ENCODE results near the gene GRIK1.
"Not testable (repeated sequence)": the region's sequence is repeated elsewhere in the genome, so short reads cannot be mapped to it uniquely, and the experiment has no call there.

Gene GRIK1

DNA sequence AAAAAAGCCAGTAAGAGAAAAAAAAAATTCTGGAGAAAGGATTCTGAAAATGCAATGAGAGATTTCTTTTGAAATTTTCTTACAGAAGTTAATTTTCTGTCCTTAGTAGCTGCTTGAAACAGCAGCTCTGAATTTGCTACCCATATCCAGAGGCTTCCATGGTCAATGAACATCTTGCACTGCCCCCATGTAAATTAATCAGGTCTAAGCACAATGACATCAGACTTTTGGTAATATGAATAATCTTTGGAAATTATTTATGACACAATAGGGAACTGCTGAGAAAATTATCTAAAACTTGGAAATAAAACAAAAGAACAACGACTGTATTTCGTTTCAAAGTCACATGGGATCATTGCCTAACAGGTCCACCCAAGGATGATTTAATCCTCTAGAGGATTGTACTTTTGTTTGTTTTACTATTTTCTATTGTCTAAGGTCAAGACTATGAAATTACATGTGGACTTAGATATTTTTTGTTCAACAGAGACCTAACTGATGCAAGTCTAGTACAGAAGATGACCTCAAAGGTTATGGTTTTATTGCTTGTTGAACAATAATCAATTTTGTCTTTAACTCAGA is 328.9 kb downstream of the GRIK1 start:
- Histone ChIP-seq H3K9ac (ENCODE audit: low read depth, low read length) (no peak overlapping the region), H3K4me3 (ENCODE audit: low read depth in 1 of 2, low read length in 2 of 2) (no peak overlapping the region), H3K9me3 (ENCODE audit: insufficient read depth, low read length, severe bottlenecking) (no peaks in the 10 kb centered on the region), H3K36me3 (ENCODE audit: insufficient read depth, low read length) (no peaks in the 10 kb centered on the region), H3K79me2 (ENCODE audit: insufficient read depth, low read length) (no peaks in the 10 kb centered on the region), H3K27me3 (ENCODE audit: insufficient read depth, low read length, poor library complexity) (no peaks in the 10 kb centered on the region), H4K20me1 (ENCODE audit: insufficient read depth, low read length) (no peaks in the 10 kb centered on the region), H3K4me1 (ENCODE audit: insufficient read depth, low read length) (no peaks in the 10 kb centered on the region), H3K27ac (ENCODE audit: low read length) (no peak overlapping the region), H2AFZ (ENCODE audit: low read depth, low read length) (no peak overlapping the region), H3K4me2 (ENCODE audit: insufficient read depth, low read length) (no peak overlapping the region)
- no peak for TF ChIP-seq EZH2 (IDR thresholded peaks at IDR 0.05; ENCODE audit: borderline replicate concordance, low read depth, low read length, severe bottlenecking)
- TF ChIP-seq CTCF (IDR thresholded peaks at IDR 0.05; ENCODE audit: borderline replicate concordance, extremely low read depth, low read length, poor library complexity, severe bottlenecking) = no peak
- DNase-seq (no peak), ATAC-seq (ENCODE audit: insufficient read depth, low read depth) (no peak)

GRCh38 chr21:29606613-29607012 is 333.2 kb downstream of the GRIK1 start:
- Histone ChIP-seq H3K9ac (ENCODE audit: low read depth, low read length) (no peak overlapping the region), H3K4me2 (ENCODE audit: insufficient read depth, low read length) (no peak overlapping the region), H3K79me2 (ENCODE audit: insufficient read depth, low read length) (no peaks in the 10 kb centered on the region), H3K4me3 (ENCODE audit: low read depth in 1 of 2, low read length in 2 of 2) (no peak overlapping the region), H3K9me3 (ENCODE audit: insufficient read depth, low read length, severe bottlenecking) (no peaks in the 10 kb centered on the region), H3K4me1 (ENCODE audit: insufficient read depth, low read length) (no peaks in the 10 kb centered on the region), H3K27me3 (ENCODE audit: insufficient read depth, low read length, poor library complexity) (no peaks in the 10 kb centered on the region), H3K36me3 (ENCODE audit: insufficient read depth, low read length) (no peaks in the 10 kb centered on the region), H3K27ac (ENCODE audit: low read length) (no peak overlapping the region), H4K20me1 (ENCODE audit: insufficient read depth, low read length) (no peaks in the 10 kb centered on the region), H2AFZ (ENCODE audit: low read depth, low read length) (no peak overlapping the region)
- no peak for DNase-seq
- no peak for ATAC-seq (ENCODE audit: insufficient read depth, low read depth)
- no peak for TF ChIP-seq CTCF (IDR thresholded peaks at IDR 0.05; ENCODE audit: borderline replicate concordance, extremely low read depth, low read length, poor library complexity, severe bottlenecking)

- ATAC-seq (ENCODE audit: insufficient read depth, low read depth); H3K27ac ChIP-seq (ENCODE audit: low read length); H3K4me3 ChIP-seq (ENCODE audit: low read depth in 1 of 2, low read length in 2 of 2); H3K4me1 ChIP-seq (ENCODE audit: insufficient read depth, low read length); H3K36me3 ChIP-seq (ENCODE audit: insufficient read depth, low read length); DNase-seq; H3K9me3 ChIP-seq (ENCODE audit: insufficient read depth, low read length, severe bottlenecking); H3K79me2 ChIP-seq (ENCODE audit: insufficient read depth, low read length); H4K20me1 ChIP-seq (ENCODE audit: insufficient read depth, low read length); H3K4me2 ChIP-seq (ENCODE audit: insufficient read depth, low read length); H3K9ac ChIP-seq (ENCODE audit: low read depth, low read length); H2AFZ ChIP-seq (ENCODE audit: low read depth, low read length); H3K27me3 ChIP-seq (ENCODE audit: insufficient read depth, low read length, poor library complexity): not testable (repeated sequence)
Measured at GRCh38 chr21:29605219-29605618, 334.6 kb downstream of the GRIK1 start.

- no peak for DNase-seq
Measured at GRCh38 chr21:29604076-29604475, 335.7 kb downstream of the GRIK1 start.

More at GRCh38 chr21:29604076-29604475, 335.7 kb downstream of the GRIK1 start:
- H3K36me3 ChIP-seq (ENCODE audit: insufficient read depth, low read length) = no peaks in the 10 kb centered on the region
- no peak overlapping the region for H2AFZ ChIP-seq (ENCODE audit: low read depth, low read length)
- no peak for ATAC-seq (ENCODE audit: insufficient read depth, low read depth)
- H3K4me2 ChIP-seq (ENCODE audit: insufficient read depth, low read length) = no peak overlapping the region
- no peak overlapping the region for H3K9ac ChIP-seq (ENCODE audit: low read depth, low read length)
- H3K79me2 ChIP-seq (ENCODE audit: insufficient read depth, low read length) = no peaks in the 10 kb centered on the region
- H3K4me1 ChIP-seq (ENCODE audit: insufficient read depth, low read length) = no peaks in the 10 kb centered on the region
- H3K27me3 ChIP-seq (ENCODE audit: insufficient read depth, low read length, poor library complexity) = no peaks in the 10 kb centered on the region
- no peaks in the 10 kb centered on the region for H4K20me1 ChIP-seq (ENCODE audit: insufficient read depth, low read length)
- no peak overlapping the region for H3K27ac ChIP-seq (ENCODE audit: low read length)
- H3K4me3 ChIP-seq (ENCODE audit: low read depth in 1 of 2, low read length in 2 of 2) = no peak overlapping the region
- no peak for TF ChIP-seq CTCF (IDR thresholded peaks at IDR 0.05; ENCODE audit: borderline replicate concordance, extremely low read depth, low read length, poor library complexity, severe bottlenecking)
- no peak for TF ChIP-seq EZH2 (IDR thresholded peaks at IDR 0.05; ENCODE audit: borderline replicate concordance, low read depth, low read length, severe bottlenecking)
- H3K9me3 ChIP-seq (ENCODE audit: insufficient read depth, low read length, severe bottlenecking) = no peaks in the 10 kb centered on the region
